Measurements from ENCODE around the gene GALNT17.

DNA sequence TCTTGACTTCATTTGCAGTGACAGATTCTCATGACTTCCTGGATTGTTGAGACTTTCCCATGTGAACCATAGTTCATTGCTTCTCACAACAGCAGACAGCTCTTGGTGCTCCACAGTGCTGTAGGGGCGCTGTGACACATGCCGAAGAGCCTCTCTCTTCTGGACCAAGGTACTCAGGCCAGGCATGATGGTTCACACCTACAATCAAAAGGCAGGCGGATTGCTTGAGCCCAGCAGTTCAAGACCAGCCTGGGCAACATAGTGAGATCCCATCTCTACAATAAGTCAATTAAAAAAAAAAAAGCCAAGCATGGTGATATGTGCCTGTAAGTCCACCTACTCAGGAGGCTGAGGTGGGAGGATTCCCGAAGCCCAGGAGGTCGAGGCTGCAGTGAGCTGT is 354.5 kb downstream of the GALNT17 start:
- TF ChIP-seq, protein P1, sequence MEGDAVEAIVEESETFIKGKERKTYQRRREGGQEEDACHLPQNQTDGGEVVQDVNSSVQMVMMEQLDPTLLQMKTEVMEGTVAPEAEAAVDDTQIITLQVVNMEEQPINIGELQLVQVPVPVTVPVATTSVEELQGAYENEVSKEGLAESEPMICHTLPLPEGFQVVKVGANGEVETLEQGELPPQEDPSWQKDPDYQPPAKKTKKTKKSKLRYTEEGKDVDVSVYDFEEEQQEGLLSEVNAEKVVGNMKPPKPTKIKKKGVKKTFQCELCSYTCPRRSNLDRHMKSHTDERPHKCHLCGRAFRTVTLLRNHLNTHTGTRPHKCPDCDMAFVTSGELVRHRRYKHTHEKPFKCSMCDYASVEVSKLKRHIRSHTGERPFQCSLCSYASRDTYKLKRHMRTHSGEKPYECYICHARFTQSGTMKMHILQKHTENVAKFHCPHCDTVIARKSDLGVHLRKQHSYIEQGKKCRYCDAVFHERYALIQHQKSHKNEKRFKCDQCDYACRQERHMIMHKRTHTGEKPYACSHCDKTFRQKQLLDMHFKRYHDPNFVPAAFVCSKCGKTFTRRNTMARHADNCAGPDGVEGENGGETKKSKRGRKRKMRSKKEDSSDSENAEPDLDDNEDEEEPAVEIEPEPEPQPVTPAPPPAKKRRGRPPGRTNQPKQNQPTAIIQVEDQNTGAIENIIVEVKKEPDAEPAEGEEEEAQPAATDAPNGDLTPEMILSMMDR (IDR thresholded peaks at IDR 0.05; ENCODE audit: poor library complexity, severe bottlenecking), result no peak
- TF ChIP-seq POLR2AphosphoS5 (IDR thresholded peaks at IDR 0.05), result no peak
- no peak for TF ChIP-seq EZH2 (IDR thresholded peaks at IDR 0.05; ENCODE audit: borderline replicate concordance, insufficient read depth, low read length, poor library complexity, severe bottlenecking)
- TF ChIP-seq RAD21 (conservative IDR thresholded peaks at IDR 0.05), result no peak
- no peak for TF ChIP-seq EP300 (conservative IDR thresholded peaks at IDR 0.05; ENCODE audit: poor library complexity, severe bottlenecking)
- TF ChIP-seq TAF1 (IDR thresholded peaks at IDR 0.05; ENCODE audit: low read depth), result no peak

All from neural cell (in vitro differentiated cells).